ENCODE data around the gene ULK2.

DNA sequence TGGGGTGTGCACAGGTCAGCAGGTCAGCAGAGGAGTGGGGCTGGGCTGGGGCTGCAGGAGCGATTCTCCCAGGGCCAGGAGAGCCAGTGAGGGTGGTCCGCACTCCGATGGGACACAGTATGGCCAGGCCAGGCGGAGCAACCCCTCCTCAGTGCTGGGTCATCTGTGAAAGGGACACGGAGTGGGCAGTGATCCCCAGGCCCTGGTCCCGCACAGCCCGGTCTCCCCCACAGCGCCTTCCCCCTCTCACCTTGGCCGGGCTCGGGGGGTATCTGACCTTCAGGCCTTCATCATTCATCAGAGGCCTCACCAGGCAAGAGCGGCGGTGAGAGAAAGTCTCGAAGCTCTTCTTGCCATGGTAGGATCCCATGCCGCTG is 129.7 kb downstream of the ULK2 start:
- TF ChIP-seq CTCF (conservative IDR thresholded peaks at IDR 0.05; ENCODE audit: low read depth, low read length) (no peak), EZH2 (IDR thresholded peaks at IDR 0.05; ENCODE audit: low read length, unreplicated experiment) (no peak)

Measured in PC-3 (cell line).